Cardiac fibroblast (primary cell): ENCODE results near the gene CLIC5.

Source experiments
- DNase-seq, 2 donors: peaks; one replicate each; pipeline versions ENCODE4 v3.0.0 to v3.0.0-alpha.2; 2010; ENCODE audit warnings: low read depth in 2 of 2
- H3K4me3 ChIP-seq, 2 donors: replicated peaks in 1 of 2; 1 replicate in 1 of 2; 2 replicates in 1 of 2; pipeline ENCODE4 v1.5.1; 2011; ENCODE audit warnings: low read depth in 2 of 2, low read length in 2 of 2, mild to moderate bottlenecking in 2 of 2, moderate library complexity in 1 of 2
- CTCF ChIP-seq: IDR thresholded peaks from one replicate; pipeline ENCODE4 v1.5.1; 2011; ENCODE audit warnings: low read depth, mild to moderate bottlenecking, low read length, inconsistent platforms

The CLIC5 gene

GRCh38 chr6:45981046-45981445 is 34.6 kb downstream of the CLIC5 start:
- no peak overlapping the region for H3K4me3 ChIP-seq
- TF ChIP-seq CTCF, result no peak
- DNase-seq, result no peak

GRCh38 chr6:45979311-45979710 is 36.3 kb downstream of the CLIC5 start:
- no peak for TF ChIP-seq CTCF
- H3K4me3 ChIP-seq, result no peak overlapping the region
- DNase-seq, result no peak

- H3K4me3 ChIP-seq, result no peak overlapping the region
- TF ChIP-seq CTCF, result no peak
- DNase-seq, result no peak
These were observed 41.1 kb downstream of the CLIC5 start for GRCh38 chr6:45974596-45974995.

GRCh38 chr6:45972795-45973503 is 42.7 kb downstream of the CLIC5 start:
- TF ChIP-seq CTCF, result no peak
- no peak for DNase-seq
- no peak overlapping the region for H3K4me3 ChIP-seq

GRCh38 chr6:45971287-45971686 is 44.4 kb downstream of the CLIC5 start:
- no peak for DNase-seq
- no peak overlapping the region for H3K4me3 ChIP-seq
- no peak for TF ChIP-seq CTCF

DNA sequence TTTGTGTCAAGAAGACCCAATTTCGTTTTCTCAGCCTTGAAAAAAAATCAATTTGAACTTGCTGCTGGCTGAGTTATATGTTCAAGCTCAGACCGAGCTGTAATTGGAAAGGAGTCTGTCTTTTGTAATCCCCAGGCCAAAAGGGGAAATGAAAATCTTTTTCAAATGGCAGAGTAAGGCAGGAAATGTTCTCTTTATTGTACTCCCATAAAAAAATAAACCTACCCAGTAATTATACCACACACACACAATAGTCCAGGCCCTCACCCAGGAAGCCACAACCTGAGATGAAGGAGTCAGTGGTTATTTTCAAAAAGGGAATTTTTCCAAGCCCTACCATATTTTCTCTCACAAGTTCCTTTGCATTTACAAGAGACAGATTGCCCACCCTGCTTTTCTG is 45.3 kb downstream of the CLIC5 start:
- no peak for DNase-seq
- no peak overlapping the region for H3K4me3 ChIP-seq
- no peak for TF ChIP-seq CTCF

GRCh38 chr6:45969883-45970282 is 45.8 kb downstream of the CLIC5 start:
- TF ChIP-seq CTCF, result no peak
- no peak for DNase-seq
- H3K4me3 ChIP-seq, result no peak overlapping the region
